ENCODE measurements around the gene ATP10A. TPM values are rescaled to one million over a fixed set of nuclear protein-coding genes. Genes with fewer than 3 reads are reported as not detected.

The ATP10A gene
- total and polyA plus RNA-seq, 2 of the 8 experiments (the other 6 are each of a cell fraction or from before 2014, with no cell fraction given): 2.0 to 2.8 TPM

DNA sequence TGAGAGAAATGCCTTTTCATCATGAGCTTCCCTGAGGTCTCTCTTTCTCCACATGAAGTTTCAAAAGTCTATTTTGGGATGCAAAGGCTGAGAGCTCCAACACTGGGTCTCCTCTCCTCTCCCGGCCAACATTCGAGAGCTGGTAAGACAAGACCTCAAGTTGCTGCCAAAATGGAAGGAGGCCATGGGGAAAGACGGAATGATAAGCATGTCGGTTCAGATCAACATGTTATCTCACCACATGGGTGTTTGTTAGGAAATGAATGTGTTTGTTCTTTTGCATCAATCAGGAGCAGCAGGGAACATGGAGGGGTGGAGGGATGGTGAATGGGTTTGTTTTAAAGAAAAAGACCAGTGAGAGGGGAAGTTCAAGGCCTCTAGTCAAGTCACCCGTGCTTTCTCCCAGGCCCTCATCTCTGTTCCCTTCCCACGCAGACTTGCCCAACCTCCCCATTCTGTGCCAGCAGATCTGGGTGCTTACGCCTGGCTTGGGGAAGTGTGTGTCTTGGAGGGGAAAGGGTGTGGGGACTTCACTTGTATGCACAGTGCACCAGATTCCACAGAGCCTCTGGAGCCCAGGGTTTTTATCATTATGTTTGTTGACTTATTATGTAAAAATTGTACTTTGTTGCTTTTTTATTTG lies 23.5 kb upstream of the ATP10A start:
- Histone ChIP-seq H3K79me1 (ENCODE audit: low read depth, low read length) (no peaks in the 10 kb centered on the region), H3K18ac (ENCODE audit: extremely low read depth, low read length) (no peak overlapping the region), H2AK5ac (ENCODE audit: low read depth, low read length) (no peak overlapping the region), H2BK12ac (ENCODE audit: low read depth, low read length) (no peak overlapping the region), H4K5ac (ENCODE audit: insufficient read length, low read depth, low read length) (no peak overlapping the region), H4K8ac (ENCODE audit: extremely low read depth, insufficient read depth, low read length) (no peak overlapping the region), H3K14ac (ENCODE audit: insufficient read length) (no peak overlapping the region), H3K56ac (replicated peaks; ENCODE audit: insufficient read length, low read depth, low read length) (no peak overlapping the region), H3K23ac (ENCODE audit: insufficient read length) (no peak overlapping the region), H2BK20ac (ENCODE audit: low read length) (no peak overlapping the region; the same call in 1 of the 2 replicates), H2BK5ac (ENCODE audit: low read depth, low read length) (no peak overlapping the region), H3K4me3 (ENCODE audit: extremely low read depth in 1 of 4, insufficient read depth in 2 of 4, low read depth in 3 of 4, low read length in 4 of 4) (no peak overlapping the region), H3K79me2 (ENCODE audit: control insufficient read depth in 1 of 2, insufficient read depth in 2 of 2, low read length in 2 of 2) (no peaks in the 10 kb centered on the region), H2AFZ (ENCODE audit: low read length) (0 out of 2 replicates have a peak overlapping the region, but pooled peaks have one; percentile 11), H3K27ac (ENCODE audit: low read depth, low read length) (no peak overlapping the region), H3K4ac (replicated peaks; ENCODE audit: insufficient read length, low read depth, low read length) (no peak overlapping the region), H3K36me3 (ENCODE audit: control insufficient read depth in 2 of 4, insufficient read depth in 4 of 4, low read length in 3 of 4) (no peaks in the 10 kb centered on the region), H3K4me2 (ENCODE audit: insufficient read depth in 1 of 2, low read depth in 2 of 2, low read length in 2 of 2) (no peak overlapping the region), H2BK15ac (ENCODE audit: low read length) (no peak overlapping the region), H3K23me2 (ENCODE audit: low read depth, low read length) (no peaks in the 10 kb centered on the region), H4K91ac (replicated peaks; ENCODE audit: insufficient read length, low read length) (no peak overlapping the region), H3K4me1 (replicated peaks in 1 of 4; ENCODE audit: control insufficient read depth in 3 of 4, insufficient read depth in 4 of 4, low read length in 3 of 4) (no peaks in the 10 kb centered on the region; a peak in 1 of 7 replicates), H4K20me1 (replicated peaks in 1 of 2; ENCODE audit: control insufficient read depth in 1 of 2, insufficient read depth in 2 of 2, low read length in 2 of 2) (no peaks in the 10 kb centered on the region), H3K9me3 (ENCODE audit: insufficient read depth in 2 of 2, low read depth in 1 of 2, low read length in 1 of 2) (peaks cover 0 to 2% of the 10 kb centered on the region in 2 experiments; a peak in 1 of 4 replicates), H2BK120ac (replicated peaks; ENCODE audit: low read depth, low read length) (no peak overlapping the region), H3K27me3 (replicated peaks in 1 of 4; ENCODE audit: control insufficient read depth in 3 of 4, extremely low read depth in 1 of 4, insufficient read depth in 3 of 4, low read length in 3 of 4) (no peaks in the 10 kb centered on the region), H3K9ac (replicated peaks in 1 of 4; ENCODE audit: extremely low read depth in 1 of 4, low read depth in 3 of 4, low read length in 3 of 4) (no peak overlapping the region)
- no peak for FAIRE-seq
- POLR2A ChIA-PET (ENCODE audit: partially characterized antibody): no interaction called here
- CTCF ChIA-PET (ENCODE audit: partially characterized antibody): interaction anchor here (1.5 kb wide), 1 partner anchor 103 kb away, joined by 5 read pairs; no protein-coding TSS in a partner anchor
- DNase-seq (ENCODE audit: low read depth in 1 of 2, low spot score in 2 of 2): no peak
- WGBS, 2 experiments (ENCODE audit: extremely low coverage in 1 of 2, insufficient coverage in 1 of 2, insufficient read length in 1 of 2, insufficient replicate concordance in 2 of 2, low coverage in 1 of 2, low lambda C conversion rate in 2 of 2, missing lambda C conversion rate in 1 of 2): 74% methylated on average over 7 of the region's 7 CpGs; no CpG with 5 or more reads in 1 of the 2 experiments
- no peak for TF ChIP-seq POLR2A (IDR thresholded peaks at IDR 0.05; ENCODE audit: control extremely low read depth in 1 of 2, low read depth in 2 of 2, low read length in 2 of 2)

Measured in H1 (cell line).